H1 (cell line): ENCODE results near the gene LRP8. TPM values are rescaled to one million over a fixed set of nuclear protein-coding genes. Genes with fewer than 3 reads are reported as not detected.

Experiments
- CTCF ChIA-PET: fragments of 300-600 bp; sonication (Branson Sonifier 250); formaldehyde crosslinking; loops from one replicate; lab custom pipeline; 2021; ENCODE audit not compliant: partially characterized antibody; lab: Charles Lee
- POLR2A ChIA-PET: fragments of 300-600 bp; sonication (Branson Sonifier 250); formaldehyde crosslinking; loops from one replicate; lab custom pipeline; 2021; ENCODE audit warnings: inconsistent platforms; ENCODE audit not compliant: partially characterized antibody; lab: Charles Lee
- DNase-seq, 2 experiments: peaks; one replicate each; pipeline versions ENCODE4 v3.0.0 to v3.0.0-alpha.2; 2010 to 2022; ENCODE audit warnings: low spot score in 2 of 2, low read depth in 1 of 2, mixed read lengths in 1 of 2
- FAIRE-seq: peaks from 2 replicates; lab custom pipeline; 2011; peaks lifted over from hg19 to GRCh38; lab: Jason Lieb, UNC
- H2AFZ ChIP-seq: 2 replicates; pipeline ENCODE4 v1.8.1; 2012; ENCODE audit warnings: low read length, inconsistent platforms
- H2AK5ac ChIP-seq: 2 replicates; pipeline ENCODE4 v1.6.1; 2013; ENCODE audit warnings: low read depth, low read length
- H2BK120ac ChIP-seq: replicated peaks from 2 replicates; pipeline ENCODE3; 2013; ENCODE audit warnings: low read depth, low read length, inconsistent platforms
- H2BK12ac ChIP-seq: 2 replicates; pipeline ENCODE4 v1.6.1; 2013; ENCODE audit warnings: low read depth, low read length
- H2BK15ac ChIP-seq: 2 replicates; pipeline ENCODE4 v1.6.1; 2013; ENCODE audit warnings: low read length
- H2BK20ac ChIP-seq: 2 replicates; pipeline ENCODE4 v1.6.1; 2013; ENCODE audit warnings: low read length
- H2BK5ac ChIP-seq: 2 replicates; pipeline ENCODE4 v1.6.1; 2013; ENCODE audit warnings: low read depth, low read length
- H3K14ac ChIP-seq: 2 replicates; pipeline ENCODE4 v1.6.1; 2013; ENCODE audit warnings: inconsistent platforms; ENCODE audit not compliant: insufficient read length
- H3K18ac ChIP-seq: 2 replicates; pipeline ENCODE4 v1.6.1; 2013; ENCODE audit warnings: low read length; ENCODE audit errors: extremely low read depth
- H3K23ac ChIP-seq: 2 replicates; pipeline ENCODE4 v1.6.1; 2013; ENCODE audit warnings: inconsistent platforms; ENCODE audit not compliant: insufficient read length
- H3K23me2 ChIP-seq: 2 replicates; pipeline ENCODE4 v1.6.1; 2013; ENCODE audit warnings: low read depth, low read length
- H3K27ac ChIP-seq: 2 replicates; pipeline ENCODE4 v1.6.1; 2011; ENCODE audit warnings: low read depth, low read length, inconsistent platforms
- H3K27me3 ChIP-seq, 4 experiments: replicated peaks in 1 of 4; 1 replicate in 1 of 4; 2 replicates in 3 of 4; pipeline versions ENCODE4 v1.6.1 to v1.8.1; 2011 to 2013; ENCODE audit warnings: low read length in 3 of 4, mild to moderate bottlenecking in 3 of 4, inconsistent platforms in 2 of 4, mixed read lengths in 2 of 4, moderate library complexity in 1 of 4; ENCODE audit not compliant: control insufficient read depth in 3 of 4, insufficient read depth in 3 of 4; ENCODE audit errors: extremely low read depth in 1 of 4
- H3K36me3 ChIP-seq, 4 experiments: 2 replicates each; pipeline versions ENCODE4 v1.6.1 to v1.8.1; 2011 to 2013; ENCODE audit warnings: mild to moderate bottlenecking in 4 of 4, low read length in 3 of 4, moderate library complexity in 2 of 4, control low read depth in 1 of 4, inconsistent platforms in 1 of 4; ENCODE audit not compliant: insufficient read depth in 4 of 4, control insufficient read depth in 2 of 4
- H3K4ac ChIP-seq: replicated peaks from 2 replicates; pipeline ENCODE3; 2013; ENCODE audit warnings: low read length, low read depth, mixed read lengths, inconsistent platforms; ENCODE audit not compliant: insufficient read length
- H3K4me1 ChIP-seq, 4 experiments: replicated peaks in 1 of 4; 1 replicate in 1 of 4; 2 replicates in 3 of 4; pipeline versions ENCODE4 v1.6.1 to v1.8.1; 2011 to 2013; ENCODE audit warnings: low read length in 3 of 4, inconsistent platforms in 2 of 4, mixed read lengths in 1 of 4; ENCODE audit not compliant: insufficient read depth in 4 of 4, control insufficient read depth in 3 of 4
- H3K4me2 ChIP-seq, 2 experiments: 2 replicates each; pipeline versions ENCODE4 v1.6.1 to v1.8.1; 2011 to 2013; ENCODE audit warnings: low read depth in 2 of 2, low read length in 2 of 2, control low read depth in 1 of 2, inconsistent platforms in 1 of 2, mild to moderate bottlenecking in 1 of 2; ENCODE audit not compliant: insufficient read depth in 1 of 2
- H3K4me3 ChIP-seq, 4 experiments: fragments of 200-600, 300-600 bp in 1 of 4; sonication (generic), shearing (Covaris generic), sonication (Bioruptor Twin) in 1 of 4; 2 replicates each; pipeline versions ENCODE4 v1.5.1 to v1.8.1; 2011 to 2016; ENCODE audit warnings: low read length in 4 of 4, low read depth in 3 of 4, control low read depth in 2 of 4, inconsistent platforms in 2 of 4, mild to moderate bottlenecking in 2 of 4, mixed read lengths in 1 of 4, moderate library complexity in 1 of 4; ENCODE audit not compliant: insufficient read depth in 2 of 4; ENCODE audit errors: extremely low read depth in 1 of 4
- H3K56ac ChIP-seq: replicated peaks from 2 replicates; pipeline ENCODE3; 2013; ENCODE audit warnings: low read depth, mild to moderate bottlenecking, mixed read lengths, low read length, inconsistent platforms; ENCODE audit not compliant: insufficient read length
- H3K79me1 ChIP-seq: 2 replicates; pipeline ENCODE4 v1.6.1; 2013; ENCODE audit warnings: low read depth, low read length, control low read depth
- H3K79me2 ChIP-seq, 2 experiments: 2 replicates each; pipeline versions ENCODE4 v1.6.1 to v1.8.1; 2012 to 2013; ENCODE audit warnings: low read length in 2 of 2, mild to moderate bottlenecking in 2 of 2, inconsistent platforms in 1 of 2; ENCODE audit not compliant: insufficient read depth in 2 of 2, control insufficient read depth in 1 of 2
- H3K9ac ChIP-seq, 4 experiments: replicated peaks in 1 of 4; 1 replicate in 1 of 4; 2 replicates in 3 of 4; pipeline versions ENCODE4 v1.6.1 to v1.8.1; 2011 to 2013; ENCODE audit warnings: low read depth in 3 of 4, low read length in 3 of 4, control low read depth in 2 of 4, mild to moderate bottlenecking in 2 of 4, moderate library complexity in 2 of 4, inconsistent platforms in 1 of 4; ENCODE audit errors: extremely low read depth in 1 of 4
- H3K9me3 ChIP-seq, 2 experiments: 2 replicates each; pipeline versions ENCODE4 v1.6.1 to v1.8.1; 2012 to 2013; ENCODE audit warnings: mild to moderate bottlenecking in 2 of 2, moderate library complexity in 2 of 2, control low read depth in 1 of 2, inconsistent platforms in 1 of 2, low read depth in 1 of 2, low read length in 1 of 2, mixed read lengths in 1 of 2; ENCODE audit not compliant: insufficient read depth in 2 of 2
- H4K20me1 ChIP-seq, 2 experiments: replicated peaks in 1 of 2; 2 replicates each; pipeline versions ENCODE3 to v1.8.1; 2011 to 2013; ENCODE audit warnings: inconsistent platforms in 2 of 2, low read length in 2 of 2, mild to moderate bottlenecking in 1 of 2; ENCODE audit not compliant: insufficient read depth in 2 of 2, control insufficient read depth in 1 of 2
- H4K5ac ChIP-seq: 2 replicates; pipeline ENCODE4 v1.6.1; 2013; ENCODE audit warnings: low read length, low read depth, mixed read lengths, inconsistent platforms; ENCODE audit not compliant: insufficient read length
- H4K8ac ChIP-seq: 2 replicates; pipeline ENCODE4 v1.8.0; 2013; ENCODE audit warnings: mild to moderate bottlenecking, moderate library complexity, low read length, inconsistent platforms; ENCODE audit not compliant: insufficient read depth; ENCODE audit errors: extremely low read depth
- H4K91ac ChIP-seq: replicated peaks from 2 replicates; pipeline ENCODE3; 2013; ENCODE audit warnings: low read length, mixed read lengths, inconsistent platforms; ENCODE audit not compliant: insufficient read length
- ASH2L ChIP-seq: fragments of 200-600, 300-600 bp; sonication (generic); IDR thresholded peaks from one replicate; pipeline ENCODE4 v1.7.1; 2017; ENCODE audit warnings: low read length
- CBX5 ChIP-seq: fragments of 300-800, 300-1000 bp; sonication (generic); IDR thresholded peaks from 2 replicates; pipeline ENCODE4 v1.7.1; 2016; ENCODE audit warnings: antibody characterized with exemption, low read length, low read depth
- EZH2 ChIP-seq: fragments of 200-600 bp; sonication (generic); IDR thresholded peaks from 2 replicates; pipeline ENCODE4 v1.7.1; 2012; ENCODE audit warnings: low read depth, mild to moderate bottlenecking, moderate library complexity, low read length, inconsistent platforms; ENCODE audit not compliant: severe bottlenecking
- RNF2 ChIP-seq: fragments of 200-900, 300-1000 bp; sonication (generic); IDR thresholded peaks from 2 replicates; pipeline ENCODE4 v1.7.1; 2016; ENCODE audit warnings: borderline replicate concordance, low read depth, mild to moderate bottlenecking, antibody characterized with exemption, low read length; ENCODE audit not compliant: poor library complexity, severe bottlenecking; ENCODE audit errors: missing control alignments
- SP1 ChIP-seq: IDR thresholded peaks from 2 replicates; pipeline ENCODE4 v1.6.1; 2011; ENCODE audit warnings: low read depth, low read length
- TCF12 ChIP-seq: IDR thresholded peaks from 2 replicates; pipeline ENCODE4 v1.6.1; 2011; ENCODE audit warnings: low read depth, mild to moderate bottlenecking, low read length
- WGBS, 2 experiments: shearing (Covaris generic) in 1 of 2; methylation state at CpG; one replicate each; pipeline versions ENCODE4 v1.1.6 to v1.1.7; 2013 to 2015; ENCODE audit warnings: low lambda C conversion rate in 2 of 2, mixed read lengths in 2 of 2, inconsistent platforms in 1 of 2, low coverage in 1 of 2, missing lambda C conversion rate in 1 of 2; ENCODE audit not compliant: insufficient replicate concordance in 2 of 2, insufficient coverage in 1 of 2, insufficient read length in 1 of 2; ENCODE audit errors: extremely low coverage in 1 of 2, missing lambda C conversion rate in 1 of 2; 5-methylcytosine and 5-hydroxymethylcytosine counted together
- polyA plus RNA-seq, 7 experiments: library from polyadenylated mRNA; depleted of rRNA in 3 of 7; stranded (reverse) in 5 of 7; unstranded in 2 of 7; fragments of >200 nt in 5 of 7; fragments of 200-250 nt in 2 of 7; gene quantifications; 1 replicate in 5 of 7; 2 replicates in 1 of 7; 4 replicates in 1 of 7; pipeline versions ENCODE4 v1.2.1 to v1.2.3, GENCODE V29; 2011 to 2013; ENCODE audit warnings: missing spikeins in 2 of 7, mixed read lengths in 2 of 7
- total RNA-seq: library from RNA; stranded (reverse); fragmentation: NEBNext Ultra II Directional; extraction: Animal tissue kit (Norgen Biotek cat#: 25700); gene quantifications from 2 replicates; pipeline ENCODE4 v1.2.1, GENCODE V29; 2021

Gene LRP8
- total and polyA plus RNA-seq, 2 of the 8 experiments (the other 6 are each of a cell fraction or from before 2014, with no cell fraction given), result 63.2 to 66.4 TPM

GRCh38 chr1:53368314-53369033 lies 40.6 kb upstream of the LRP8 start:
- H3K4me1 ChIP-seq, result peaks cover 0 to 5% (median 0%) of the 10 kb centered on the region in 4 experiments; a peak in 1 of 7 replicates
- H3K9ac ChIP-seq, result no peak overlapping the region
- H3K79me2 ChIP-seq, result no peaks in the 10 kb centered on the region
- H3K4me3 ChIP-seq, result no peak overlapping the region
- H2BK15ac ChIP-seq, result no peak overlapping the region
- 82% methylated on average over 8 of the region's 14 CpGs; no CpG with 5 or more reads in 1 of the 2 experiments for WGBS, 2 experiments
- H3K4me2 ChIP-seq, result no peak overlapping the region
- no peak overlapping the region for H3K23ac ChIP-seq
- no peak for FAIRE-seq
- H3K27ac ChIP-seq, result no peak overlapping the region
- H2AK5ac ChIP-seq, result no peak overlapping the region
- H3K36me3 ChIP-seq, result no peaks in the 10 kb centered on the region
- no peak overlapping the region for H2BK5ac ChIP-seq
- H3K4ac ChIP-seq, result no peak overlapping the region
- H4K20me1 ChIP-seq, result no peaks in the 10 kb centered on the region
- ChIA-PET POLR2A (interaction anchor here (1.1 kb wide), 1 partner anchor 15 kb away, joined by 3 read pairs; no protein-coding TSS in a partner anchor), CTCF (interaction anchor here (0.8 to 1.8 kb wide), 9 partner anchors 15 to 101 kb away, joined by 3 to 5 read pairs (median 4); no protein-coding TSS in a partner anchor)
- H2AFZ ChIP-seq, result no peak overlapping the region
- no peak overlapping the region for H3K56ac ChIP-seq
- no peak overlapping the region for H2BK12ac ChIP-seq
- no peaks in the 10 kb centered on the region for H3K9me3 ChIP-seq
- H3K18ac ChIP-seq, result no peak overlapping the region
- H3K27me3 ChIP-seq, result no peaks in the 10 kb centered on the region; a peak in 3 of 7 replicates
- H3K23me2 ChIP-seq, result no peaks in the 10 kb centered on the region
- no peak for TF ChIP-seq TCF12
- TF ChIP-seq SP1, result no peak
- no peak for TF ChIP-seq RNF2
- TF ChIP-seq EZH2, result no peak
- no peak for TF ChIP-seq ASH2L
- no peak for TF ChIP-seq CBX5
- H3K79me1 ChIP-seq, result no peaks in the 10 kb centered on the region
- H4K5ac ChIP-seq, result no peak overlapping the region
- no peak overlapping the region for H2BK20ac ChIP-seq
- peak in 1 of 2 experiments; percentile 43 for DNase-seq
- H4K91ac ChIP-seq, result no peak overlapping the region
- peak overlapping the region; percentile 14; the same call in 1 of the 2 replicates for H4K8ac ChIP-seq
- H2BK120ac ChIP-seq, result no peak overlapping the region
- no peak overlapping the region for H3K14ac ChIP-seq
